Measurements from ENCODE around the gene VPS13C. TPM values are rescaled to one million over a fixed set of nuclear protein-coding genes. Genes with fewer than 3 reads are reported as not detected.
A peak's percentile ranks its signal among the peaks of the same experiment; 100 is the strongest.

Gene VPS13C
- total RNA-seq, 2 experiments from 2014 or later, result 69.7 to 73.2 TPM

GRCh38 chr15:62063825-62064635 lies 3.8 kb upstream of the VPS13C start:
- no peak for TF ChIP-seq CTCF (IDR thresholded peaks at IDR 0.05)
- no peaks in the 10 kb centered on the region for H3K9me3 ChIP-seq (ENCODE audit: control insufficient read depth in 1 of 2, insufficient read depth in 1 of 2, low read length in 2 of 2)
- H3K4me3 ChIP-seq (ENCODE audit: low read length), result no peak overlapping the region
- ATAC-seq (ENCODE audit: poor library complexity) (no peak), DNase-seq (no peak)
- Mint-ChIP-seq H3K36me3 (ENCODE audit: low read depth) (peaks cover 22% of the 10 kb centered on the region), H3K4me1 (ENCODE audit: low read depth) (peaks cover 49% of the 10 kb centered on the region), H3K4me3 (no peak overlapping the region), H3K9me3 (no peaks in the 10 kb centered on the region), H3K27me3 (peaks cover 22% of the 10 kb centered on the region), H3K27ac (no peak overlapping the region)
- peaks cover 13 to 24% of the 10 kb centered on the region in 2 experiments for H3K27me3 ChIP-seq (ENCODE audit: control insufficient read depth in 1 of 2, insufficient read depth in 2 of 2, low read length in 2 of 2)
- intact Hi-C loops (cut with DNase I, micrococcal nuclease), result no loop called here
- POLR2A ChIA-PET, result no interaction called here
- CTCF ChIA-PET, result no interaction called here
- no peaks in the 10 kb centered on the region for H3K36me3 ChIP-seq (ENCODE audit: insufficient read depth, low read length)
- peaks cover 27% of the 10 kb centered on the region for H3K4me1 ChIP-seq (ENCODE audit: insufficient read depth, low read length)
- H3K27ac ChIP-seq (ENCODE audit: low read depth in 1 of 2, low read length in 2 of 2), result no peak overlapping the region

GRCh38 chr15:62060896-62061280 lies 641 bp upstream of the VPS13C start:
- DNase-seq (peak in 1 of 14 experiments; percentile 74), ATAC-seq (ENCODE audit: poor library complexity) (peak; percentile 39)
- CTCF ChIA-PET, result interaction anchor here (0.8 to 2.0 kb wide), 10 partner anchors 9 to 88 kb away, joined by 3 to 13 read pairs (median 6); no protein-coding TSS in a partner anchor
- Mint-ChIP-seq H3K9me3 (no peaks in the 10 kb centered on the region), H3K36me3 (ENCODE audit: low read depth) (peaks cover 27% of the 10 kb centered on the region), H3K27ac (peak overlapping the region; percentile 88), H3K27me3 (no peaks in the 10 kb centered on the region), H3K4me1 (ENCODE audit: low read depth) (peaks cover 49% of the 10 kb centered on the region), H3K4me3 (peak overlapping the region; percentile 92)
- Histone ChIP-seq H3K4me3 (ENCODE audit: low read length) (peak overlapping the region; percentile 93), H3K27ac (ENCODE audit: low read depth in 1 of 2, low read length in 2 of 2) (peak overlapping the region; percentile 84 to 87), H3K9me3 (ENCODE audit: control insufficient read depth in 1 of 2, insufficient read depth in 1 of 2, low read length in 2 of 2) (no peaks in the 10 kb centered on the region), H3K4me1 (ENCODE audit: insufficient read depth, low read length) (peaks cover 9% of the 10 kb centered on the region), H3K36me3 (ENCODE audit: insufficient read depth, low read length) (no peaks in the 10 kb centered on the region), H3K27me3 (ENCODE audit: control insufficient read depth in 1 of 2, insufficient read depth in 2 of 2, low read length in 2 of 2) (peaks cover under 1 to 7% of the 10 kb centered on the region in 2 experiments)
- POLR2A ChIA-PET, result interaction anchor here (0.9 to 1.8 kb wide), 12 partner anchors 8 to 174 kb away, joined by 3 to 11 read pairs (median 4); no protein-coding TSS in a partner anchor
- intact Hi-C loops (cut with DNase I, micrococcal nuclease), result no loop called here
- TF ChIP-seq CTCF (IDR thresholded peaks at IDR 0.05), result no peak

DNA sequence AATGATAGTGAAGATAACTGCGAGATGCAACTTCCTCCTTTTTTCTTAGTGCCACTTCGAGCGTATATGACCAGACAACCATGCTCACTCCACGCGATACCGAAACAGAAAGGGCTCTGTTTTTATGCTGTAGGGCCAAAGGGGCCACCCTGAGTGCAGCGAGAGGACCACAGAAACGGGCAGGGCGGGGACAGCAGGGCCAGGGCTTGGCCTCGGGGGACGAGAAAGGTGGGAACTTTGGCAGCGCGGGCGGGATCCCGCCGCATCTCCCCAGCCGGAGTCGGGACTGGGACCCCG lies 483 bp downstream of the VPS13C start:
- DNase-seq (peak; percentile 27 to 84 (median 40)), ATAC-seq (ENCODE audit: poor library complexity) (peak; percentile 48)
- Histone ChIP-seq H3K36me3 (ENCODE audit: insufficient read depth, low read length) (no peaks in the 10 kb centered on the region), H3K9me3 (ENCODE audit: control insufficient read depth in 1 of 2, insufficient read depth in 1 of 2, low read length in 2 of 2) (no peaks in the 10 kb centered on the region), H3K4me3 (ENCODE audit: low read length) (peak overlapping the region; percentile 93), H3K4me1 (ENCODE audit: insufficient read depth, low read length) (peaks cover 9% of the 10 kb centered on the region), H3K27ac (ENCODE audit: low read depth in 1 of 2, low read length in 2 of 2) (peak overlapping the region; percentile 84 to 86), H3K27me3 (ENCODE audit: control insufficient read depth in 1 of 2, insufficient read depth in 2 of 2, low read length in 2 of 2) (no peaks in the 10 kb centered on the region)
- Mint-ChIP-seq H3K27ac (peak overlapping the region; percentile 88), H3K27me3 (no peaks in the 10 kb centered on the region), H3K36me3 (ENCODE audit: low read depth) (peaks cover 27% of the 10 kb centered on the region), H3K4me1 (ENCODE audit: low read depth) (peaks cover 57% of the 10 kb centered on the region), H3K4me3 (peak overlapping the region; percentile 92), H3K9me3 (no peaks in the 10 kb centered on the region)
- ChIA-PET CTCF (interaction anchor here (1.1 to 2.0 kb wide), 7 partner anchors 8 to 87 kb away, joined by 3 to 13 read pairs (median 7); no protein-coding TSS in a partner anchor), POLR2A (interaction anchor here (1.0 to 1.8 kb wide), 11 partner anchors 12 to 142 kb away, joined by 3 to 11 read pairs (median 4); no protein-coding TSS in a partner anchor)
- intact Hi-C loops (cut with DNase I, micrococcal nuclease), result loop anchor here in 1 of 2 experiments (1.0 kb wide), 1 partner anchor 8 kb away; no protein-coding TSS in a partner anchor
- TF ChIP-seq CTCF (IDR thresholded peaks at IDR 0.05), result no peak

Measured in CD4-positive, alpha-beta T cell (primary cell).